Purkinje cell (primary cell): ENCODE results near the gene DDIT4L. TPM values are rescaled to one million over a fixed set of nuclear protein-coding genes. Genes with fewer than 3 reads are reported as not detected.

Experiments used
- polyA plus RNA-seq: library from polyadenylated mRNA; unstranded; fragments of >200 nt; fragmentation: Nextera tagmentation; gene quantifications from 2 replicates; pipeline ENCODE4 v1.2.1, GENCODE V29; 2014

DDIT4L gene, protein sequence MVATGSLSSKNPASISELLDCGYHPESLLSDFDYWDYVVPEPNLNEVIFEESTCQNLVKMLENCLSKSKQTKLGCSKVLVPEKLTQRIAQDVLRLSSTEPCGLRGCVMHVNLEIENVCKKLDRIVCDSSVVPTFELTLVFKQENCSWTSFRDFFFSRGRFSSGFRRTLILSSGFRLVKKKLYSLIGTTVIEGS
- polyA plus RNA-seq: 1.8 and 2.9 TPM in 2 replicates

DNA sequence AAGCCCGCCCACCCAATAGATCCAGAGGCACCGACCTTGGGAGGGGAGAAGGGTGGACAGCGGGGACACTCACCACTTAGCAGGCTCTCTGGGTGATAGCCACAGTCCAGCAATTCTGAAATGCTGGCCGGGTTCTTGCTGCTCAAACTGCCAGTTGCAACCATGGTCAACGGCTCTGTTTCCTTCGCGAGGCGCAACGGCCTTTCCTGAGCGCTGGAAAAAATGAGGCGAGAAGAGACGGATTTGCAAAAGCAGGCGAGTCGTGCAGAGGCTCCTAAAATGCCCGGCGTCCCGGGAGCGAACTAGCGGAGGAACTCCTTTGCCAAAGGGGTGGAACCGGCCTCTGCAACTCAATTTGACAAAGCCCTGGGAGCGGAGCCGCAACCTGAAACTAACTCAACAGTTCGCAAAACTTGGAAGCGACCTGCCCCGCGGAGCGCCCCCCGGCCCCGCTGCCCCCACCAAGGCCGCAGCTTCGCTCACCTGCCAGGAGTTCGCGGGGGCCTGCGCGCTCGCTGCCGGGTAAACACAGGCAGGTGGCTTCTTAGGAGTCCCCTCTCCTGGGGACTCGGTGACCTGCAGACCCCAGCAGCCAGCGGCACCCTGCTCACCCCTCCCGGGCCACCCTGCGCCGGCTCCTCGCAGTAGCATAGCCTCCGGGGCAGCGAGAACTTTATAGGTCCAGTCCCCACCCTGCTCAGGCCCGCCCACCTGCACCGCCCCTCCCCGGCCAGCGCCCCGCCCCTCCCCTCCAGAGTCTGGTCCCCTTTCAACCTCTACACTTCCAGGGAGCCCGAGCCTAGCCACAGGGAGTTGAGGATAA is at the start of gene DDIT4L:
TSS of gene DDIT4L (minus strand) at position 649 of the 823 bp plus-strand sequence. CDS start at position 164, 485 bp downstream.

Other genes with a start within 250 kb of the DDIT4L start
- gene DNAJB14, start 243.8 kb downstream of the DDIT4L start, polyA plus RNA-seq: 156 and 160 TPM in 2 replicates
- gene H2AZ1, start 240.2 kb downstream of the DDIT4L start, polyA plus RNA-seq: 741 and 867 TPM in 2 replicates